CD4-positive, alpha-beta T cell treated with Interleukin-10 for 1 hour (primary cell): ENCODE measurements around the gene TMEM107.

Experiments used
- DNase-seq: peaks from one replicate; pipeline ENCODE4 v3.0.0-alpha.2; 2020

Gene TMEM107

DNA sequence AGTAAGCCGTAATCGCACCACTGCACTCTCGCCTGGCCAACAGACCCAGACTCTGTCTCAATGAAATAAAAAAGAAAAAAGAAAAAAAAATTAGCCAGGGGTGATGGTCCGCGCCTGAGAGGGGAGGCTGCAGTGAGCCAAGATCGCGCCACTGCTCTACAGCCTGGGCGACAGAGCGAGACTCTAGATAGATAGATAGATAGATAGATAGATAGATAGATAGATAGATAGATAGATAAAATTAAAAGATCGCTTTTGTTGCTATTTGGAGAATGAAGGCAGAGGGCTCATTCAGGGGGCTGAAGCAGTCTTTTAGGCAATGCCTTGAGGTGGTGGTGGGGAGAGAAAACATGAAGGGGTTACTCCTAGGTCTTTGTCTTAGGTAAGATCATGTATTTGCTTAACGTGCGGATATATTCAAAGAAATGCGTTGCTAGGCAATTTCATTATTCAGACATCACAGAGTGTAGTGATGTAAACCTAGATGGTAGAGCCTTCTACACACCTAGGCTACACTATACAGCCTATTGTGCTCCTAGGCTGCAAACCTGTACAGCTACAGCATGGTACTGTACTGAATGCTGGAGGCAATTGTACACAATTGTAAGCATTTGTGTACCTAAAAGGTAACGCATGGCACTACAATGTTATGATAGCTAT is 47.9 kb downstream of the TMEM107 start:
- DNase-seq = no peak

DNA sequence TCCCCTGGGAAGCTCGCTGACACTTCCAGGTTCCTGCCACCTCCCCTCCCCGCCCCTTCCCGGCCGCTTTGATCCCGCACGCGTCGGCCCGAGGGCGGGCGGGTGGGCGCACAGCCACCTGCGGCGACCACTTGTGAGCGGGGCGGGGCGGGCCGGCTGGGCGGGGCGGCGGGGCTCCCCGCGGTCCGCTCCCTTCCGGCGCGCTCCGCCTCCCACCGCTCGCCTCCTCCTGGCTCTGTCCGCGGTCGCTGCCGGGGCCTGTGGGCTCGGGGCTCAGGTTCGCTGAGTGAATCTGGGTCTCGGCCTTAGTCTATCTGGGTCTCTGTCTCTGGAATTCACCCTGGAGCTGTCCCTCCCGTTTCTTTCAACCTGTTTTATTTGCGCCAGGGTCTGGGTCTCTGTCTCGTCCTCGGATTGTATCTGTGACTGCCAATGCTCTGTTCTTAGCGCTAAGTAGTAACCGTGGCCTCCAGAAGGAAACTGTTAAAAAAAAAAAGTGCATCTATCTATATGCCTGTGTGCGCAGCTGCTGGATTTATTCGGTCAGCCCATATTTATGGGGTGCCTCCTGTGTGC is 49.6 kb downstream of the TMEM107 start:
- DNase-seq = peak; percentile 60

DNA sequence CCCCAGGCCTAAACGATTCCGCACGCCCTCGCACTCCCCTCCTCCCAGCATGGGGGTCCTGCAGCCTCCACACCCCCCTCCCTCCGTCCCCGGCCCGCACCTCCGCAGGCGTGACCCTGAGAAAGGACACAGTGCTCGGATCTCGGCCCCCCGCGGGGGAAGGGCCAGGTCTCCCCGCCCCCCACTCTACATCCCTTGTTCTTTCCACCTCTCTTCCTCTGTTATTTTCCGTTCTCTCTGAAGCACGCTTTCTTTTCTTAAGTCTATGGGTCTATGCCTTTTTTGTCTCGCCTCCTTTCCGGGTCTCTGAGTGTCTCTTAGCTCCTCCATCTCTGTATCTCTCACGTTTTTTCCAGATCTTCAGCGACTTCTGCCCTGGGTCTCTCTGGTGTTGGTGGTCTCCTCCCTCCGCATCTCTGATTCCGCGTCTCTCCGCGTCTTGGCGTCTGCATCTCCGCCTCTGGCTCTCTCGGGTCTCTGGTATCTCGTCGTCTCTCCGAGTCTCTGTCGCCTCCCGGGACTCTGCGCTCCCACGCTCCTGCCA is 50.2 kb downstream of the TMEM107 start:
- no peak for DNase-seq

DNA sequence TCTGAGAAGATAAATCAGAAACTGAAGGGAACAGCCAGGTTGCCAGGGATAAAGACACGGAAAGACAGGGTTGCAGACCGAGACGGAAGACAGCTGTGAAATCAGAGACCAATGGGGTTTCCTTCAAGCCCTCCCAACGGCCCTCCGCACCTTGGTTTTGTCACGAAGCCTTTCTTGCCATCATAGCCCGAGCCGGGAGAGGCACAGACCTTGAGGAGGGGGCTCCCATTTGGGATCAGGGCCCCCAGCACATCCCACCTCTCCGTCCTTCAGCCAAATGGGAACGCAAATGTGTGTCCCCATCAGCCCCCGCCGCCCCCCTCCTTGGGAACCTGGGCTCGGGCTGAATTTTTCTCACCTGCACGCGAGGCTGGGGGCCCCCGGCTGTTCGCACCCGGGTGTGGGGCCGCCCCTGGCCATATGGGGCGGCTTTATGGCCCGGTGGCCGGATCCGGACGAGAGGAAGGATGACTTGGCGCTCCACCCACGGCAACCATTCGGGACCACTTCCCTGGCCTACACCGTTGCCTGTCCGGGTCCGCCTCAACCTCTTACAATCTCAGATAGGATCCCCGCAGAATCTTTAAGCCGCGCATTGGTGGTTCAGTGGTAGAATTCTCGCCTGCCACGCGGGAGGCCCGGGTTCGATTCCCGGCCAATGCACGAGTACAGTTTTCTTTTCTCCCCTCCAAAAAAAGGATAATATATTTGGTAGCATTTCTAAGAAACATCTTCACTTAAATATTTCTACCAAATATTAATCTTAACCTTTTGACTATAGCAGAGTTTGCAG is 50.8 kb downstream of the TMEM107 start:
- DNase-seq = peak; percentile 92

DNA sequence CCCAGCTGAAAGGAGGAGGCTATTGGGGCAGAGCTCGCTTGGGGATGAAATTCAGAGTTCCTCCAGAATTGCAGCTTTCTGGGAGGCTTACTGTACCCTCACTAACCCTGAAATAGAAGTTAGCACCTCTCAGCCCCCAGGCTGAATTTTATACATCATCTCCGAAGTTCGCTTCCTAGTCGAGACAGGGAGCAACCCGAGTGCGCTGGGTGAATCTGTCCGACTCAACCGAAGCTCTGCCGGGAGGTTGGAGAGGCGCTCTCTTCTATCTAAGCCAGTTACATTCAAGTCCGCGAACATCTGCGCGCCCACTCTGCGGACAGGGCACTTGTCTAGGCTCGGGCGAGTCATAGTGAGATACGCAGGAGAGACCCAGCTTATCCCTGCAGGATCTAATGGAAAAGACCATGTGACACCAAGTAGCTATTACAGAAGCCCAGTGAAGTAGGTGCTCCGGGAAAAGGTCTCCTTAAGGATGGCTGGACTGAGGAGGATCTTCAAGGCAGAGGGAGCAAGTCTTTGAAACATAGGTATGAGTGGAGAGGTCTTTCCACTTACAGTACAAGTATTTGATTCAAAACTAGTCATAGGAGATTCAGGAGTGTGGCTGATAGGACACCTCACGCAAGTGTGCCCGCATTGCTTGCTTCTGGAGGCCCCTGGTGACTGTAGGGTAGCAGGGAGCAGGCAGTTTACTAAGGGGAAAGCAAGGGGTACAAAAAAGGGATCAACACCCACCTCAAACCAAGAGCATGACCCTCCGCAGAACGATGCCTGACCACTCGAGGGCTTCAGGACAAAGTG is 51.6 kb downstream of the TMEM107 start:
- peak; percentile 25 for DNase-seq

DNA sequence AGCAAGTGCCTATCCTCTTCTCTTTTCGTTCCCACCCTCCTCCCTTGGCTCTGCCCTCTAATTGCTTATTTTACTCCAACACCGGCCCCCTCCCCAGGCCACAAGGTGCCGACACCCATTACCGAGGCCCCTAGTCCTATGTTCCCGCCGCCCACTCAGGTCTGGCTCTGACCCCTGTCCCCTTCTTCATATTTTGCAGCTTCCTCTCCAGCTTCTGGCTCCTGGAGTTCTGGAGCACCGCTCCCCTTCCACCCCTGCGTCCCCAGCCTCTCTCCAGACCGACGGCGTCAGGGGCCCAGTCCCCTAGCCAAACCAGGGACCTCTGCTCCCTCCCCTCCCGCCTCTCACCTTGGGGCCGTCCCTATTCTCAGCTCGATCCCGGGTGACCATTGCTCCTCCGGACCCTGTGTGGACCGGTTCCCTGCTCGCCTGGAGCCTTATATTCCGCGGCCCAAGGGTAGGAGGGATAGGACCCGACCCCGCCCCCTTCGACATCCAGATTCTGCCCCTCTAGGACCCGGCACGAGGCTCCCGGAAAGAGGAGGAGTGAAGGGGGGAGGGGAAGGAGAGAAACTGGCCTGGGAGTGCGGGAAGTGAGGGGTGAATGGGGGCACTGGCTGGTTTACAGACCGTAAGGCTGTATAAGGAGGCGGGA is 52.4 kb downstream of the TMEM107 start, which contains the start of gene HES7:
Gene HES7, minus strand, starts transcription at position 412 of the 655 bp plus-strand sequence. Its CDS starts 22 bp downstream, at position 390.
- DNase-seq = peak; percentile 14

DNA sequence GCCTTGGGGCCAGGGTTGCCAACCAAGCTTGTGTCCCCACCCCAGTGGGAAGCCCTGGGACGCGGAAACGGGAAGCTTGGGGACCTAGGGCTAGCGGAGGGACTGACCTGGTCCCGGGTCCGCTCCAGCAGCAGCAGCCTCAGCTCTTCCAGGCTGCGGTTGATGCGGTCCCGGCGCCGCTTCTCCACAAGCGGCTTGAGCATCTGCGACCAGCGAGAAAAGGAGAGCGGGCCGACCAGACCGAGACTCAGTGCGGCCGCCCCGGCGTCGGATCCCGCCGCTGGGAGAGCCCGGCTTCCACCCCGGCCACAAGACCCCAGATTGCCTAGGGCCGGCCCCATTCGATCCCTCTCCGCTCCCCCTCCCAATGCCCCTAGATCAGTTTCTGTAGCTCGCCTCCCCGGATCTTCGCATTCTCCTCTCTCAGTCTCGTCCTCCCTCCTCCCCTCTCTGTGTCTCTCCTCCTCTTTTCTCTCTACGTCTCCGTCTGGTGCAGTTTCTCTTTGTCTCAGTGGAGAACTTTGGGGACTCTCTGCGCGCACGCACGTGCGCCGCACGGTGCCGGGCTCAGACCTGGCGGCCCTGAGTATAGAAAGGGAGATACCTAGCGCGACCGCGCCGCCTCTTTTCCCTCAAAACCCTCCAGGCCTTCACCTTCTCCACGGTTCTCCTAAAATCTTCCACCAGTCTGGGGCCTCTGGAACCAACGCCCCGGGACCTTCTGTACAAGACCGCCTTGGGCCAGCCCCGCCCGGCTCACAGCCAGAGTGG is 53.1 kb downstream of the TMEM107 start:
- peak; percentile 53 for DNase-seq
